Putamen (tissue), 1 donor: Measurements from ENCODE around the gene MPG.
"Not testable (repeated sequence)": the region's sequence is repeated elsewhere in the genome, so short reads cannot be mapped to it uniquely, and the experiment has no call there.

Experiments used
- DNase-seq: peaks from one replicate; pipeline ENCODE4 v3.0.0-alpha.2; 2016; ENCODE audit warnings: low spot score

The MPG gene, protein sequence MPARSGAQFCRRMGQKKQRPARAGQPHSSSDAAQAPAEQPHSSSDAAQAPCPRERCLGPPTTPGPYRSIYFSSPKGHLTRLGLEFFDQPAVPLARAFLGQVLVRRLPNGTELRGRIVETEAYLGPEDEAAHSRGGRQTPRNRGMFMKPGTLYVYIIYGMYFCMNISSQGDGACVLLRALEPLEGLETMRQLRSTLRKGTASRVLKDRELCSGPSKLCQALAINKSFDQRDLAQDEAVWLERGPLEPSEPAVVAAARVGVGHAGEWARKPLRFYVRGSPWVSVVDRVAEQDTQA

DNA sequence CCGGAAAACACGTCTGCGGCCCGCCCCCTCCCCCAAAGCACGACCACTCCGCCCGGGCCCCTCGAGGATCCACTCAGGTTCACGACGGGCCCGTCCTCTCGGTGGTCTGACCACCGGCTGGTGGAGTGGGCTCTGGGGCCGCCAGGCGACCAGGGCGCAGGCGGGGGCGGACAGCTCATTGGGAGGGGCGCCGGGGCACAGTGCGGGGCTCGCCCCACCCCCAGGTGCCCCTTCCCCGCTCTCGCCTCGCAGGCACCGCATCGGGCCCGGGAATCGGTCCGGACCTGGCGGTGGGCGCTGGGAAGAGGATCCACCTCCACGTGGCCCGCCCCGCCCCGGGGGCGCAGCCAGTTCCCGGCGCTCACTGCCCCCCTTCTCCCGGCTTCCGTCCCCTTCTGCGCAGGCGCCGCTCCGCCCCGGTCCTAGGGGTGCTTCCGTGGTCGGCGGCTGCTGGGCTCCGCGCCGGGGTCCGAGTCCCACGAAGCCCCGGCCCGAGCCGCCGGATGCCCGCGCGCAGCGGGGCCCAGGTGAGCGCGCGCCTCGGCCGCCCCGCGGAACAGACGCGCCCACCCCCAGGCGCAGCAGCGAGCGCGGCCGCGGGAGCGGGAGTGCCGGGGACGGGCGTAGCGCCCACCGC is at the start of gene MPG:
MPG (plus strand) TSS at position 419 of the 637 bp plus-strand sequence; CDS start at position 504, 85 bp downstream.
- DNase-seq: peak; percentile 79

DNA sequence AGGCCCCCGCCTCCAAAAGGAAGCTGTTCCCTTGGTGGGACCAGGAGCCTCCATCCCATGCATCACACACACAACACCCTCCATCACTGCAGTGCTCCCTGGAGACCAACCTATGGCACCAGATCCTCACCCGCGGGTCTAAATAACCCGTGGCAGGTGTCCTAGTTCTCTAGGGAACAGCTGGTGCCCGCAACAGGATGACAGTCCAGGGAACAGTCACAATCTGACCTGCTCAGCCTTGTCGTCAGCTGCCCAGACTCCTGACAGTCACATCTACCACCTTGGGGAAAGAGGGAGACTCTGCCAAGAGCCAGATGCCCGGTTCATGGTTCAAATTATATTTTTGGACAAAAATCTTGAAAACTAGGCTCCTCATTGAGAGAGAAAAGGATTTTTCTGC is 47.4 kb upstream of the MPG start:
- not testable (repeated sequence) for DNase-seq

DNA sequence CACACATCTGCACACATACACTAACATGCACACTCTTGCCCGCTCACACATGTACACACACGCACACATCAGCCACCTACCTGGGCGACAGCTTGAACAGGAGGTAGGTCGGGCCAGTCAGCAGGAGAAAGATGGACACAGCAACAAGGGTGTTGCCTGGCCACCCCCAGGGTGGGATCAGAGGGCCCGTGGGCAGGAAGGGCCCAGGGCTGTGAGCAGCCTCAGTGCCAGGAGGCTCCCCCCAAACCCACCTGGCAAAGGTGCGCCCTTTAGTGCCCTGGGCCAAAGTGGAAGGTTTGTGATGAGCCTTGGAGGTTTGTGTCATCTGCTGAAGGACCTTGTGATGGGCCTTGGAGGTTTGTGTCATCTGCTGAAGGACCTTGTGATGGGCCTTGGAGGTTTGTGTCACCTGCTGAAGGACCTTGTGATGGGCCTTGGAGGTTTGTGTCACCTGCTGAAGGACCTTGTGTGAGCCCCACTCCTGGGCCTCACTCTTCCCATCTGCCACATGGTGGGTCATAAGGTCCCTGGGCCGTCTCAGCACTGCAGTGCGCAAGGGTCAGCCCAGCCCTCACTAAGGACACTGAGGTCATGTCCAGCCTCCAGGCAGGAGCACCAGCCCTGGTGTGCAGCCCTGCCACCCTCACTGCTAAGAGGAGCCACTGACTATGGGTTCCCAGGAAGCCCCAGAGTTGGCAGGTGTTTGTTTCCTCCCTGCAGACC is 44.7 kb upstream of the MPG start:
- DNase-seq: not testable (repeated sequence)

DNA sequence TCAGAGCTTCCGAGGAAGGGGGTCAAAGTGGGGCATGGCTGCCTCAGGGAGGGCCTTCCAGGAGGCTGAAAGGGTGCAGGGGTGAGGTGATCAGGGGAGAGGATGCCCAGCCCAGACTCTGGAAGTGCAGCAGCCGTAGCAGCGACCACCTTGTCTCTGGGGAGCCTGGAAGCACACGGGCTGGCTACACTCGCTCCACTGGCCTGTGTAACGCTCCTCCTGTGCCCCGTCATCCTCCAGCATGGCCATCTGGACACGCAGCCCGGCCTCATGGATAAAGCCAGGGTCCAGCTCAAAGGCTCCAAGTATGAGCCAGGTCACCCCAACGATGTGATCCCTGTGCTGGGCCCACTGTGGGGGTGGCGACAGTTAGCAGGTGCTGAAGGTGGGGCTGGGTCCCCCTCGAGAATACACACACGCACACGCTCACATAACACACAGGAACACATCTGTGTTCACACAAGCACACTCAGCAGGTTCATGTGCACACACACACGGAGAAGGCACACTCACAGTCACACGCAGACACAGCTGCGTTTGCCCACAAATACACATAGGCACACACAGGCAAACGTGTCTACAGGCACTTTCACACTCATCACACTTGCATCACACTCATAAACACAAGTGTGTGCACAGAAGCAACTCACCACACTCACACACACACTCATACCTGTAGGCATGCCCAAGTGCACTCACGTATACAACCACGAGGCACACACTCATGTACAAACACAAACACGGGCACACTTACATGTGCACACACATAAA is 44.0 kb upstream of the MPG start:
- no peak for DNase-seq

DNA sequence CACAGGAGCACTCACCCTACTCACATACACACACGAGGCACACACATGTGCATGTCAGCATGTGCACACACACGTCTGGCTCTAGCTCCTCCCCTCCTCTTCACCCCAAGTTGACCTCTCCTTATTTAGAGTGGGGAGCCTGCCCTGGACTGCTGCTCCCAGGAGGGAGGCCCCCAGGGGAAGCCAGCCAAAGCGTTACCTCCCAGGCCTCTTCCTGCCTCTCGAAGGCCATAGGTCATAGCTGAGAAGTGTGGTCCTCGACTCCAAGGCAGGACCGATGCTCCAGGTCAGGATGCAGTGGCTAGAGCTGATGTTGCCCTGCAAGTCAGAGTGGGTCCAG is 43.4 kb upstream of the MPG start:
- no peak for DNase-seq

DNA sequence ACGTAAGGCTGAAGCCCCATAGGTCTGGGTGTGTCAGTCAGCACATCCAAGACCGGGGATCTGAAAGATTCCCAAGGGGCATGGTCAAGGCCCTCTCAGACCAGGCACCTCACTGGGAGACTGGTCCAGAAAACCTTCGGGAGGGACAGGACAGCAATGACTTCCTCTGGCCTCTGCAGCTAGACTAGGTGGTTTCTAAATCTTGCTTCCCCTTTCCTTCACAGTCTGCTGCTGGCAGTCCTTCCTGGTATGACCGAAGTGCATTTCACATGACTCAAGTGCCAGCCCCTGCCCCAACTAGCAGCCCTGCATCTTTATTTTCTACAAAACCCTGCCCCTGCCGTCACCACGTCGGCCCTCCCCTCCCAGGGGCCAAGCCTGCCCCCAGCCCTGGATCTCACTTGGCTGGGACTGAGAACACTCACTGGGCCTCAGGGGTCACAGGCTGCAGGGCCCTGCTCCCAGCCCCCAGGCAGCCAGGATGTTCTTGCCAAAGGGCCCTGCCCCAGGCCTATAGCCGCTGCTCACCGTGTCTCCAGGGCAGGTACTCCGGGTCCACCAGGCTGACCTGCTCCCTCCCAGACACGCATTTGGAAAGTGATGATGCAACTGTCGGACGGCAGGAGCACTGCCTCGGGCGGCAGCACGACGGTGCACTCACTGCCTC is 42.9 kb upstream of the MPG start:
- DNase-seq: no peak

DNA sequence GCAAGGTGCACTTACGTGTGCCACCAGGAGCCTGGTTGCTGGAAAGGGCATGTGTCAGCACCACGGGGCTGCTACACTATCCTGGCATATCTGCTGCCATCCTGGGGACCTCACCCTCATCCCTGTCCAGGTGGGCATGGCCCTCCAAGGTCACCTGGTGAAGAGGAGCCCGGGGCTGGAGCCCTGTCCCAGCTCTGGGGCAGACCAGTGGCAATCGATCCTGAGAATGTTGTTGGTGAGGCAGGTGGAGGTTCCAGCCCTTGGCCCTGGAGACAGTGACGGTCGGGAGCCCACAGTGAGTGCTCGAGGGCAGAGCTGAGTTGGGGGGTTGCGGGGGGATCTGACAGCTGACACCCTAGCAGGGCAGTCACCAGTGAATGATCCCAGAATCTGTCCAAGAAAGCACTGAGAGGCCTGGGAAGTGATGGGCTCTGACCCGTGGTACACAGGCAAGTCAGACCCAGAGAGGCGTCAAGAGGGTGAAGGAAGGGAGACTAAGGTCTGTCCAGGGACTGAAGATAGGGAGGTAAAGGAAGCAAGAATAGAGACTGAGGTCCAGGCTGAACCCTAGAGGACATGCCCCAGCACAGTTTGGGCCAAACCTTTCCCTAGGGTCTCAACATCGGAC is 42.2 kb upstream of the MPG start:
- DNase-seq: no peak

DNA sequence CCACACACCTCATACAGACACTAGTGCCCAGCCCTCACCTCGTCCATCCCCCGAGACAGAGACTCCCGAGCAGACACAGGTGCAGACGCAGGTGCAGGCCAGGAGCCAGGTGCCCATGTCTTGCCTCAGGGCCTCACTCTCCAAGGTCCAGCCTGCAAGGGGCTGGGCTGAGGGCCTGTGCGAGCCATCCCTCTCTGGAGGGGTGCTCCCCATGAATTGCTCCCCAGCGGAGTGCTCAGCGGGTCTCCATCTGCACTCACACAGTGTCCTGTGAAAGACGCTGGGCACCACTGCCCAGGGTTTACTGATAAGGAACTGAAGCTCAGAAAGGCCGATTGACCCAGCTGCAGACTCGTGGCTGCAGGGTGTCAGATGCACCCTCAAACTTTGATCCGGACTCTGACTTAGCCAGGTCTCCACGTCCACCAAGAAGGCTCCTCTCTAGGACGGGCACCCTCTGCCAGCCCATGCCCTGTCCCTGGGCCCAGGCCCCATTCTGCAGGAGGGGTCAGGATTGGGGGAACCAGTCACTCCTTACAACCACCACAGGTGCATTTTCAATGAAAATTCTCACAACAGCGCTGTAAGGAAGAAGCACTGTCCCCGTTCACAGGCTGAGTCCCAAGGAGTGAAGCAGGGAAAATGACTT is 41.6 kb upstream of the MPG start:
- no peak for DNase-seq

GRCh38 chr16:37511-37910 is 40.5 kb upstream of the MPG start:
- no peak for DNase-seq

GRCh38 chr16:38206-38605 is 39.8 kb upstream of the MPG start:
- DNase-seq: not testable (repeated sequence)

- DNase-seq: no peak
Observed at GRCh38 chr16:38941-39892, 38.8 kb upstream of the MPG start.

DNA sequence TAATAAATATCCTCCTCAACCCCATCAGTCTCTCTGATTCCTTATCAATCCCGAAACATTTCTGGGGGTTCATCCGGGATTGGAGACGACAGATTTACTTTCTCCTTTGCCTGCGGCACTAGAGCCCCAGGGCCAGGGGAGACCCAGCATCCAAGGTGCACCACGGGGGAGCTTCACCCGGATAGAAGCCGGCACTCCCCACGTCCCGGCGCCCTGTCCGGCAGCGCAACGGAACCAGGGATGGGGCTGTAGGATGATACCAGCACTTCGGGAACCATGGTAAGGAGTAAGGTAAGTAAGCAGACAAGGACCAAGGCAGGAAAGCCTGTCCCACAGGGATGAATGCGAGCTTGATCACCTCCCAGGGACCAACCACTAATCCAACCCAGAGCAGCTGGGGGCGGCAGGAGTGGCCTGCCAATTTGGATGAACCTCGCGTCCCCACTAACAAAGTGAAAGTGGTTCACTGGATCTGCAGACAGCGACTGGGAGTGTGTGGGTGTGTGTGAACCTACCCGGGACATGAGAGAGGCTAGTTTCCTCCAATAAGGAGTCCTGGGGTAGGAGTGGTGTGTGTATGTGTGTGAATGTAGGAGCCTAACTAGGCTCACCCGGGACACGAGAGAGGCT is 36.5 kb upstream of the MPG start:
- DNase-seq: no peak

DNA sequence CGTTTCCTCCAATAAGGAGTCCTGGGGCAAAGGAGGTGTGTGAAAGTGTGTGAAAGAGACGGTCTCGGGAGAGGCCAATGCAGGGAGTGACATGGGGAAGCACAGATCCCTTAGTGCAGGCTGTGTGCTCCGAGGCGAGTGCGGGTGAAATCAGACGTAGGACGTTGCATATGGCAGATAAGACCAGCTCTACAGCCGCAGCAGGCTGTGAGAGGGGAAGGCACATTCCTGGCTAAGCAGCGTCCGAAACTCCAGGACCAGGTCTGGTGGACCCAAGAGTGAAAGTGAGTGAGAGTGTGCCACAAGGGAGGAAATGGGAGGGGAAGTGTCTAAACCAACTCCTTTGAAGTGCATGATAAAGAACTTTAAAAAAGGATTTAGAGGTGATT is 36.0 kb upstream of the MPG start:
- DNase-seq: no peak

- no peak for DNase-seq
Observed at GRCh38 chr16:42691-43090, 35.3 kb upstream of the MPG start.

DNA sequence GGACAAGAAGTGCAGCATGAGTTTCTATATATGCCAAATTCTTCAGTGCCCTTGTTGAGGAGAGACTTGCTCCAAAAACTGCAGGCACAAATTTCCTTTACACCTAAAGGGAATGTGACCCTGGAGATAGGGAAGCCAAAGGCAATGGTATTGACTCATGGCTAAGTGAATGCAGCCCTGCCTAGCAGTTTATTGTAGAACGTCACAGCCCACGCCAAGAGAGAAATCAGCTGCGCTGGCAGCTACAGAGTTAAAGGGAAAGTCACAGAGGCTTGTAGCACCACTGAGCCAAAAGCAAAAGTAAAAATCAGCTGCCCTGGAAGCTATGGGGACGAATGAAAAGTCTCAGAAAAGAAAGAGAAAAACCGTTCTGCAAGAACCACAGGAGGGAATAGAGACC is 34.7 kb upstream of the MPG start:
- no peak for DNase-seq

DNA sequence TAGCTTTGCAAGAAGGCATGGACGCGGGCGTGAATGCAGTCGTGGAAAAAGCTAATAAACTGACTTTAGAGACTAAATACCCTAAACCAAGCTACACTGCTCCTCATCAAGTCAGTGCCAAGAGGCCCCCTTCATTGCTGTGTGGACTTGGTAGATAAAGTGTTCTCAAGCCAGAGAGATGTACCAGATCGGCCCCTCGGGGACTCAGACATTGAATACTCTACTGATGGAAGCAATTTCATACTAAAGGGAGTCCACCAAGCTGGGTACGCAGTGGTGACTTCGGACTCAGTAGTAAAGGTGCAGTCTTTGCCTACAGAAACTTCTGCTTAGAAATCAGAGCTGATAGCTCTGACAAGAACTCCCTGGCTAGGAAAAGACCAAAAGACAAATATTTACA is 33.4 kb upstream of the MPG start:
- no peak for DNase-seq

GRCh38 chr16:45454-45853 is 32.6 kb upstream of the MPG start:
- no peak for DNase-seq

DNA sequence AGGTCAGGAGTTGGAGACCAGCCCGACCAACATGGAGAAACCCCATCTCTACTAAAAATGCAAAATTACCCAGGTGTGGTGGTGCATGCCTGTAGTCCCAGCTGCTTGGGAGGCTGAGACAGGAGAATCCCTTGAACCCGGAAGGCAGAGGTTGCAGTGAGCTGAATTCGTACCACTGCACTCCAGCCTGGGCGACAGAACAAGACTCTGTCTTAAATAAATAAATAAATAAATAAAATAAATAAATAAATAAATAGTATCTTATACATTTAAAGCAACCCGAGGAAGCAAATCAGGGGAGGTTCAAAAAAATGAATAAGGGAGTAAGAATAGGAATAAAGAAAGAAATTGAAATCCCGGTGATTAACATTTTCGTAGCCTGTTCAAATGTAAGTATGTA is 31.5 kb upstream of the MPG start:
- DNase-seq: not testable (repeated sequence)

GRCh38 chr16:47234-47633 is 30.8 kb upstream of the MPG start:
- no peak for DNase-seq
